Measurements from ENCODE around the gene LLPH.

Gene LLPH

GRCh38 chr12:66141299-66141698 is 10.7 kb upstream of the LLPH start:
- no peak for DNase-seq

- DNase-seq = peak; percentile 41
Measured at GRCh38 chr12:66140731-66141130, 10.2 kb upstream of the LLPH start.

- no peak for DNase-seq
Measured at GRCh38 chr12:66139328-66139727, 8.8 kb upstream of the LLPH start.

GRCh38 chr12:66137937-66138336 is 7.4 kb upstream of the LLPH start:
- no peak for DNase-seq

GRCh38 chr12:66132408-66132807 is 1.9 kb upstream of the LLPH start:
- no peak for DNase-seq

- DNase-seq = no peak
Measured at GRCh38 chr12:66131067-66131688, 628 bp upstream of the LLPH start.

- DNase-seq = no peak
Measured at GRCh38 chr12:66129934-66130266, 650 bp downstream of the LLPH start.

- DNase-seq = no peak
Measured at GRCh38 chr12:66127650-66128049, 2.9 kb downstream of the LLPH start.

GRCh38 chr12:66120477-66120876 is 10.1 kb downstream of the LLPH start:
- DNase-seq = no peak

GRCh38 chr12:66119870-66120241 is 10.7 kb downstream of the LLPH start:
- peak; percentile 62 for DNase-seq

GRCh38 chr12:66119229-66119869 is 11.2 kb downstream of the LLPH start:
- DNase-seq = peak; percentile 76

GRCh38 chr12:66118240-66118891 is 12.2 kb downstream of the LLPH start:
- no peak for DNase-seq

- DNase-seq = no peak
Measured at GRCh38 chr12:66117242-66117641, 13.3 kb downstream of the LLPH start.

GRCh38 chr12:66115071-66115600 is 15.4 kb downstream of the LLPH start:
- no peak for DNase-seq

- DNase-seq = no peak
Measured at GRCh38 chr12:66113471-66113870, 17.1 kb downstream of the LLPH start.

- DNase-seq = no peak
Measured at GRCh38 chr12:66111605-66112004, 18.9 kb downstream of the LLPH start.

- DNase-seq = no peak
Measured at GRCh38 chr12:66109056-66109455, 21.5 kb downstream of the LLPH start.

GRCh38 chr12:66108386-66108785 is 22.2 kb downstream of the LLPH start:
- DNase-seq = no peak

GRCh38 chr12:66107451-66107915 is 23.1 kb downstream of the LLPH start:
- DNase-seq = peak; percentile 97

GRCh38 chr12:66103016-66103913 is 27.3 kb downstream of the LLPH start:
- DNase-seq = no peak

- DNase-seq = no peak
Measured at GRCh38 chr12:66092559-66093269, 37.8 kb downstream of the LLPH start.

GRCh38 chr12:66090157-66090556 is 40.4 kb downstream of the LLPH start:
- DNase-seq = no peak

Measured in MV-4-11 (cell line).